HFFc6 (cell line): ENCODE data around the gene RBMXL2. TPM values are rescaled to one million over a fixed set of nuclear protein-coding genes. Genes with fewer than 3 reads are reported as not detected.

Experiments used
- DNase-seq: peaks from one replicate; pipeline ENCODE4 v3.0.0-alpha.2; 2018
- H3K27ac Mint-ChIP-seq: 2 replicates; pipeline ENCODE4 v1.8.0; 2020; ENCODE audit warnings: mild to moderate bottlenecking, mixed read lengths
- H3K27me3 Mint-ChIP-seq: 2 replicates; pipeline ENCODE4 v1.8.0; 2021; ENCODE audit warnings: mild to moderate bottlenecking, moderate library complexity, mixed read lengths; ENCODE audit not compliant: insufficient read depth
- H3K36me3 Mint-ChIP-seq: 2 replicates; pipeline ENCODE4 v1.8.0; 2021; ENCODE audit warnings: low read depth, mixed read lengths
- H3K4me1 Mint-ChIP-seq: 2 replicates; pipeline ENCODE4 v1.8.0; 2020; ENCODE audit warnings: low read depth, mixed read lengths
- H3K4me3 Mint-ChIP-seq: 2 replicates; pipeline ENCODE4 v1.8.0; 2020; ENCODE audit warnings: mild to moderate bottlenecking, moderate library complexity, mixed read lengths
- H3K9me3 Mint-ChIP-seq: 2 replicates; pipeline ENCODE4 v1.8.0; 2020; ENCODE audit warnings: mild to moderate bottlenecking, mixed read lengths
- CTCF ChIP-seq: fragments of 200-600 bp; sonication (generic); IDR thresholded peaks from 2 replicates; pipeline ENCODE4 v1.5.0; 2021; ENCODE audit warnings: antibody characterized with exemption, mild to moderate bottlenecking
- total RNA-seq, 6 experiments: library from RNA; stranded (reverse); fragmentation: NEBNext Ultra II Directional; extraction: Animal tissue kit (Norgen Biotek cat#: 25700); gene quantifications; 2 replicates in 1 of 6; 3 replicates in 5 of 6; pipeline ENCODE4 v1.2.3, GENCODE V29; 2021

RBMXL2 gene
- total RNA-seq, 6 experiments from 2014 or later = not detected

DNA sequence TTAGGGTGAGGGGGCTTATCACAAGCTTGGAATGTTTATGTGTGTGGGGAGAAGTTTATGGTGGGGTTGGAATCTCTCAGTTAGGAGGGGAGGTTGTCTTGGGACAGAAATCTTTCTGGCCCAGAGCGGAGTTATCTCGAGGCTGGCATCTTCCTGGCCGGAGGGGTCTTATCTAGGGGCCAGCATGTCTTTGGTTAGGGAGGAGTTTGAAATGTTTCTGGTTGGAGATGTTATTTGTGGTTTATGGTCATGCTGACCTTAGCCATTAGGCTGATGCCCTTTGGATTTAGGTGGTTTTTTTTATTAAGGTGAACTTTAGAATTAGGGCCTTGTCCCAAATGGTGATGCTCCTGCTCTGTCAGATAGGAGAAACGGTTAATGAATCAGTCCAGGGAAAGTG, 7.9 kb upstream of the RBMXL2 start:
- Mint-ChIP-seq H3K4me3 (no peak overlapping the region), H3K9me3 (peaks cover 9% of the 10 kb centered on the region; the same call in 1 of the 2 replicates), H3K36me3 (no peaks in the 10 kb centered on the region; the same call in 1 of the 2 replicates), H3K4me1 (no peaks in the 10 kb centered on the region), H3K27ac (no peak overlapping the region), H3K27me3 (no peaks in the 10 kb centered on the region; the same call in 1 of the 2 replicates)
- no peak for DNase-seq
- TF ChIP-seq CTCF = no peak

- Mint-ChIP-seq H3K4me1 (no peaks in the 10 kb centered on the region), H3K36me3 (no peaks in the 10 kb centered on the region; the same call in 1 of the 2 replicates), H3K9me3 (peaks cover 7% of the 10 kb centered on the region; the same call in 1 of the 2 replicates), H3K4me3 (no peak overlapping the region), H3K27me3 (no peaks in the 10 kb centered on the region; the same call in 1 of the 2 replicates), H3K27ac (no peak overlapping the region)
- no peak for DNase-seq
- TF ChIP-seq CTCF = no peak
Observed at GRCh38 chr11:7081441-7081840, 7.4 kb upstream of the RBMXL2 start.

DNA sequence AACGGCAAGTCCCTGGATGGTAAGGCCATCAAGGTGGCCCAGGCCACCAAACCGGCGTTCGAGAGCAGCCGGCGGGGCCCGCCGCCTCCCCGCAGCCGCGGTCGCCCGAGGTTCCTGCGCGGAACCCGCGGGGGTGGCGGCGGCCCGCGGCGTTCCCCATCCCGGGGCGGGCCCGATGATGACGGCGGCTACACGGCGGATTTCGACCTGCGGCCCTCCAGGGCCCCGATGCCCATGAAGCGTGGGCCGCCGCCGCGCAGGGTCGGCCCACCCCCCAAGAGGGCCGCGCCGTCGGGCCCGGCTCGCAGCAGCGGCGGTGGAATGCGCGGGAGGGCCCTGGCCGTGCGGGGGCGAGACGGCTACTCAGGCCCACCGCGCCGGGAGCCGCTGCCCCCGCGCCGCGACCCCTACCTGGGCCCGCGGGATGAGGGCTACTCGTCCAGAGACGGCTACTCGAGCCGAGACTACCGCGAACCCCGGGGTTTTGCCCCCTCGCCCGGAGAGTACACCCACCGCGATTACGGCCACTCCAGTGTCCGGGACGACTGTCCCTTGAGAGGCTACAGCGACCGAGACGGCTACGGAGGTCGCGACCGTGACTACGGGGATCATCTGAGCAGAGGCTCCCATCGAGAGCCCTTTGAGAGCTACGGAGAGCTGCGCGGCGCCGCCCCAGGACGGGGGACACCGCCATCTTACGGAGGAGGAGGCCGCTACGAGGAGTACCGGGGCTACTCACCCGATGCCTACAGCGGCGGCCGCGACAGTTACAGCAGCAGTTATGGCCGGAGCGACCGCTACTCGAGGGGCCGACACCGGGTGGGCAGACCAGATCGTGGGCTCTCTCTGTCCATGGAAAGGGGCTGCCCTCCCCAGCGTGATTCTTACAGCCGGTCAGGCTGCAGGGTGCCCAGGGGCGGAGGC, 792 bp downstream of the RBMXL2 start:
- no peaks in the 10 kb centered on the region for H3K4me1 Mint-ChIP-seq
- H3K9me3 Mint-ChIP-seq = peaks cover 5% of the 10 kb centered on the region; the same call in 1 of the 2 replicates
- no peak for DNase-seq
- no peak overlapping the region for H3K27ac Mint-ChIP-seq
- H3K27me3 Mint-ChIP-seq = no peaks in the 10 kb centered on the region; the same call in none of the 2 replicates
- TF ChIP-seq CTCF = no peak
- no peak overlapping the region for H3K4me3 Mint-ChIP-seq
- no peaks in the 10 kb centered on the region for H3K36me3 Mint-ChIP-seq

DNA sequence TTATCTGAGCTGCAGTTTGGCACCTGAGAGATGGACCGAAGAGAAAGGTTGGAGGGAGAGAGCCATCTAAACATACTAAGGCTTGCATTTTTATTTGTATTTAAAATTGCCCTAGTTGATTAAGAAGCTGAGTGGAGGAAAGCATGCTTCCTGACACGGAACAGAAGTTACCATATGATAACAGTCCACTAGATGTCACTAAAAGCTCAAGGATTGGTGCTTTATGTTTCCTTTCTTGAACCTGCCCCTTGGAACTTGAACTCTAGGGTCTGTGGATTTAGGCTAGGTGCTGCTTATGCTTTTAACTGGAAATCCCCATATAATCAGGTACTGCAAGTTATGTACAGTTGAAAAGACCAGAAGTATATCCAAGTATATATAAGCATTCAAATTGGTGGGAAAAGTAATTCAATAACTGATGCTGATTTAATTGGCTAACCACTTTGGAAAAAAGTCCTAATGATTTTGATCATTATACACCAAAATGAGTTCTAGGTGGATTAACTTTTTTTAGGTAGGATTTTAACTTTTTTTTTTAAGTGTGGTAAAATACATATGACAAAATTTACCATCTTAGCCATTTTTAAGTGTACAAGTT, 9.5 kb downstream of the RBMXL2 start:
- peak; percentile 41 for DNase-seq
- peak; percentile 84 for TF ChIP-seq CTCF
- Mint-ChIP-seq H3K4me3 (no peak overlapping the region), H3K9me3 (no peaks in the 10 kb centered on the region), H3K27ac (no peak overlapping the region), H3K4me1 (no peaks in the 10 kb centered on the region), H3K36me3 (no peaks in the 10 kb centered on the region), H3K27me3 (peaks cover 4% of the 10 kb centered on the region)

- no peak overlapping the region for H3K27ac Mint-ChIP-seq
- H3K4me3 Mint-ChIP-seq = no peak overlapping the region
- no peaks in the 10 kb centered on the region for H3K36me3 Mint-ChIP-seq
- no peaks in the 10 kb centered on the region for H3K9me3 Mint-ChIP-seq
- no peak for DNase-seq
- H3K27me3 Mint-ChIP-seq = peaks cover 2% of the 10 kb centered on the region; the same call in 1 of the 2 replicates
- no peaks in the 10 kb centered on the region for H3K4me1 Mint-ChIP-seq
- no peak for TF ChIP-seq CTCF
Observed at GRCh38 chr11:7115780-7116179, 27.0 kb downstream of the RBMXL2 start.
